K562 (cell line): ENCODE data around the gene CST4. TPM values are rescaled to one million over a fixed set of nuclear protein-coding genes. Genes with fewer than 3 reads are reported as not detected.

ENCODE experiments used
- ARID3A ChIP-seq: IDR thresholded peaks from 2 replicates; pipeline ENCODE4 v1.6.1; 2012; ENCODE audit warnings: low read depth, low read length, improper control_type of control experiment, borderline replicate concordance
- CBX1 ChIP-seq: sonication (generic); IDR thresholded peaks from 2 replicates; pipeline ENCODE4 v1.6.1; 2016; ENCODE audit warnings: antibody characterized with exemption, low read depth, mild to moderate bottlenecking
- E2F1 ChIP-seq: sonication (generic); formaldehyde crosslinking; IDR thresholded peaks from 2 replicates; pipeline ENCODE4 v1.8.1; 2023; ENCODE audit warnings: mild to moderate bottlenecking, missing genetic modification reagents, moderate library complexity
- HDAC6 ChIP-seq: IDR thresholded peaks from 2 replicates; pipeline ENCODE4 v1.6.1; 2012; ENCODE audit warnings: low read depth, mild to moderate bottlenecking, control low read depth, inconsistent platforms, low read length, moderate library complexity
- KDM5B ChIP-seq: fragments of 200-600 bp; sonication (generic); IDR thresholded peaks from 2 replicates; pipeline ENCODE4 v1.6.1; 2012; ENCODE audit warnings: low read depth, mild to moderate bottlenecking, moderate library complexity, low read length, control low read depth, inconsistent platforms; ENCODE audit not compliant: insufficient replicate concordance
- MGA ChIP-seq: fragments of 450-650 bp; IDR thresholded peaks from 2 replicates; pipeline ENCODE4 v1.6.1; 2016; ENCODE audit warnings: mild to moderate bottlenecking, moderate library complexity
- NONO ChIP-seq, 2 experiments: fragments of 200-400 bp in 1 of 2; fragments of 450-650 bp in 1 of 2; formaldehyde crosslinking in 1 of 2; IDR thresholded peaks; 2 replicates each; pipeline ENCODE4 v1.6.1; 2017; ENCODE audit warnings: low read depth in 2 of 2, mild to moderate bottlenecking in 2 of 2, moderate library complexity in 2 of 2, low read length in 1 of 2
- RBFOX2 ChIP-seq: fragments of 200-400 bp; formaldehyde crosslinking; IDR thresholded peaks from 2 replicates; pipeline ENCODE4 v1.6.1; 2017; ENCODE audit warnings: low read depth, mild to moderate bottlenecking, low read length, moderate library complexity
- polyA plus RNA-seq, 8 experiments: library from polyadenylated mRNA; depleted of rRNA in 4 of 8; stranded (reverse) in 5 of 8; unstranded in 3 of 8; fragments of >200 nt; fragmentation: Nextera tagmentation in 2 of 8; fragmentation: Illumina TruSeq in 1 of 8; extraction: Ambion mirVana in 2 of 8; extraction: Trizol in 1 of 8; gene quantifications; 2 replicates each; pipeline versions ENCODE4 v1.2.1 to v1.2.3, GENCODE V29; 2011 to 2014; ENCODE audit warnings: inconsistent platforms in 1 of 8, missing spikeins in 1 of 8
- total RNA-seq, 7 experiments: library from RNA; depleted of rRNA in 6 of 7; stranded (reverse); fragments of >200 nt in 6 of 7; fragmentation: Illumina TruSeq in 2 of 7; extraction: Trizol in 2 of 7; gene quantifications; 2 replicates each; pipeline versions ENCODE4 v1.2.1 to v1.2.3, GENCODE V29; 2011 to 2021; ENCODE audit warnings: low replicate concordance in 1 of 7

Gene CST4
- total and polyA plus RNA-seq, 9 of the 15 experiments (the other 6 are each of a cell fraction or from before 2014, with no cell fraction given) = not detected

- TF ChIP-seq MGA (no peak), ARID3A (no peak), RBFOX2 (no peak), CBX1 (no peak), KDM5B (no peak), E2F1 (CRISPR knock-in tag) (no peak), NONO (IDR thresholded peaks at IDR 0.05; ENCODE audit: low read depth in 2 of 2, low read length in 1 of 2) (no peak), HDAC6 (no peak)
- TF ChIP-seq, all 486 proteins: peak for 0
These were observed 27.8 kb downstream of the CST4 start (continued) for GRCh38 chr20:23661002-23661429.
